Measurements from ENCODE around the gene FIP1L1.
A peak's percentile ranks its signal among the peaks of the same experiment; 100 is the strongest.

The FIP1L1 gene

GRCh38 chr4:53477038-53477565 lies 99.7 kb downstream of the FIP1L1 start:
- no peak for DNase-seq

GRCh38 chr4:53477636-53478035 lies 100.2 kb downstream of the FIP1L1 start:
- no peak for DNase-seq

- DNase-seq = no peak
Observed at GRCh38 chr4:53478671-53479456, 101.4 kb downstream of the FIP1L1 start.

GRCh38 chr4:53479736-53480525 lies 102.5 kb downstream of the FIP1L1 start:
- no peak for DNase-seq

- DNase-seq = no peak
Observed at GRCh38 chr4:53480909-53481308, 103.5 kb downstream of the FIP1L1 start.

GRCh38 chr4:53481586-53481985 lies 104.1 kb downstream of the FIP1L1 start:
- no peak for DNase-seq

GRCh38 chr4:53483250-53483649 lies 105.8 kb downstream of the FIP1L1 start:
- no peak for DNase-seq

GRCh38 chr4:53484911-53485657 lies 107.6 kb downstream of the FIP1L1 start:
- no peak for DNase-seq

GRCh38 chr4:53485658-53486040 lies 108.2 kb downstream of the FIP1L1 start:
- DNase-seq = no peak

GRCh38 chr4:53487766-53488165 lies 110.3 kb downstream of the FIP1L1 start:
- DNase-seq = no peak

- no peak for DNase-seq
Observed at GRCh38 chr4:53489279-53489889, 111.9 kb downstream of the FIP1L1 start.

GRCh38 chr4:53490161-53490956 lies 112.9 kb downstream of the FIP1L1 start:
- no peak for DNase-seq

- DNase-seq = peak; percentile 1
Observed at GRCh38 chr4:53490965-53491622, 113.7 kb downstream of the FIP1L1 start.

- DNase-seq = no peak
Observed at GRCh38 chr4:53494851-53495250, 117.4 kb downstream of the FIP1L1 start.

- DNase-seq = no peak
Observed at GRCh38 chr4:53497487-53498244, 120.2 kb downstream of the FIP1L1 start.

GRCh38 chr4:53498706-53499105 lies 121.3 kb downstream of the FIP1L1 start:
- no peak for DNase-seq

GRCh38 chr4:53499791-53500190 lies 122.3 kb downstream of the FIP1L1 start:
- DNase-seq = no peak

- no peak for DNase-seq
Observed at GRCh38 chr4:53500546-53500945, 123.1 kb downstream of the FIP1L1 start.

GRCh38 chr4:53501561-53501960 lies 124.1 kb downstream of the FIP1L1 start:
- no peak for DNase-seq

GRCh38 chr4:53502094-53502493 lies 124.7 kb downstream of the FIP1L1 start:
- no peak for DNase-seq

GRCh38 chr4:53505947-53506346 lies 128.5 kb downstream of the FIP1L1 start:
- DNase-seq = no peak

All from NCI-H2029 (cell line).